Large intestine (tissue), 3 donors: ENCODE data around the gene ZMPSTE24. TPM values are rescaled to one million over a fixed set of nuclear protein-coding genes. Genes with fewer than 3 reads are reported as not detected.

Experiments used
- DNase-seq, 2 donors: peaks; one replicate each; pipeline versions ENCODE4 v3.0.0 to v3.0.0-alpha.2; 2013
- H3K27ac ChIP-seq: one replicate; pipeline ENCODE4 v1.5.1; 2013; ENCODE audit warnings: low read length
- H3K27me3 ChIP-seq: 2 replicates; pipeline ENCODE4 v1.6.1; 2013; ENCODE audit warnings: low read length; ENCODE audit not compliant: control insufficient read depth, insufficient read depth
- H3K36me3 ChIP-seq: 2 replicates; pipeline ENCODE4 v1.6.1; 2013; ENCODE audit warnings: low read length; ENCODE audit not compliant: control insufficient read depth, insufficient read depth
- H3K4me1 ChIP-seq: one replicate; pipeline ENCODE4 v1.6.1; 2013; ENCODE audit warnings: low read length; ENCODE audit not compliant: control insufficient read depth, insufficient read depth
- H3K4me3 ChIP-seq: one replicate; pipeline ENCODE4 v1.5.1; 2013; ENCODE audit warnings: low read length
- H3K9me3 ChIP-seq: one replicate; pipeline ENCODE4 v1.6.1; 2013; ENCODE audit warnings: mild to moderate bottlenecking, low read depth, low read length, moderate library complexity; ENCODE audit not compliant: control insufficient read depth
- WGBS: methylation state at CpG from one replicate; pipeline ENCODE4 v1.1.5; 2013; ENCODE audit warnings: low lambda C conversion rate; ENCODE audit not compliant: insufficient coverage; 5-methylcytosine and 5-hydroxymethylcytosine counted together
- polyA plus RNA-seq: library from polyadenylated mRNA; unstranded; fragments of 120-200 nt; gene quantifications from one replicate; pipeline ENCODE4 v1.2.1, GENCODE V29; 2013

The ZMPSTE24 gene
- polyA plus RNA-seq, 1 donor: 45.9 TPM

- Histone ChIP-seq H3K36me3 (no peaks in the 10 kb centered on the region), H3K4me1 (peaks cover 34% of the 10 kb centered on the region), H3K9me3 (no peaks in the 10 kb centered on the region), H3K27ac (no peak overlapping the region), H3K27me3 (peaks cover 8% of the 10 kb centered on the region), H3K4me3 (no peak overlapping the region)
- no CpG with 5 or more reads among the region's 2 CpGs for WGBS
- no peak for DNase-seq
Measured at GRCh38 chr1:40310129-40310461, 52.1 kb downstream of the ZMPSTE24 start.

- Histone ChIP-seq H3K27ac (no peak overlapping the region), H3K4me1 (peaks cover 43% of the 10 kb centered on the region), H3K36me3 (no peaks in the 10 kb centered on the region), H3K4me3 (no peak overlapping the region), H3K9me3 (peaks cover 4% of the 10 kb centered on the region), H3K27me3 (peaks cover 16% of the 10 kb centered on the region)
- no CpG with 5 or more reads among the region's 22 CpGs for WGBS
- no peak for DNase-seq
Measured at GRCh38 chr1:40310983-40311642, 53.1 kb downstream of the ZMPSTE24 start.

DNA sequence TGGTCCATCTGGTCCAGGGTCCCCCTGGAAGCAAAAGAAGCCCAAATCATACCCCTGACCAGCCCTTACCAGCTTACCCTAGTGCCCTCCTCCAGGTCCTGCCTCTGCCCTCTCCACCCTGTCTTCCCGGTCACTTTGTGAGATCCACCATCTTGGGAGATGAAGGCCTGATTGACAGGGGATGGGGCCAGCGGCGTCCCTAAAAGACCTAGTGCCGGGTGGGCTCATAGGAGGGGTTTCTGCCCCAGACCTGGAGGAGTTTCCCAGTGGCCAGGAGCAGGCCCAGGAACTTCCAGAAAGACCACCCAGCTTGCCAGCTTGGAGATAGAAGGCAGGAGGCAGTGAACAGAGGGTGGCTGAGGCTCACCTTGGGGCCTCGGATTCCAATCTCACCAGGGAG lies 53.7 kb downstream of the ZMPSTE24 start:
- Histone ChIP-seq H3K27me3 (peaks cover 22% of the 10 kb centered on the region), H3K36me3 (no peaks in the 10 kb centered on the region), H3K4me3 (no peak overlapping the region), H3K9me3 (peaks cover 5% of the 10 kb centered on the region), H3K4me1 (peaks cover 43% of the 10 kb centered on the region), H3K27ac (no peak overlapping the region)
- no CpG with 5 or more reads among the region's 5 CpGs for WGBS
- no peak for DNase-seq

DNA sequence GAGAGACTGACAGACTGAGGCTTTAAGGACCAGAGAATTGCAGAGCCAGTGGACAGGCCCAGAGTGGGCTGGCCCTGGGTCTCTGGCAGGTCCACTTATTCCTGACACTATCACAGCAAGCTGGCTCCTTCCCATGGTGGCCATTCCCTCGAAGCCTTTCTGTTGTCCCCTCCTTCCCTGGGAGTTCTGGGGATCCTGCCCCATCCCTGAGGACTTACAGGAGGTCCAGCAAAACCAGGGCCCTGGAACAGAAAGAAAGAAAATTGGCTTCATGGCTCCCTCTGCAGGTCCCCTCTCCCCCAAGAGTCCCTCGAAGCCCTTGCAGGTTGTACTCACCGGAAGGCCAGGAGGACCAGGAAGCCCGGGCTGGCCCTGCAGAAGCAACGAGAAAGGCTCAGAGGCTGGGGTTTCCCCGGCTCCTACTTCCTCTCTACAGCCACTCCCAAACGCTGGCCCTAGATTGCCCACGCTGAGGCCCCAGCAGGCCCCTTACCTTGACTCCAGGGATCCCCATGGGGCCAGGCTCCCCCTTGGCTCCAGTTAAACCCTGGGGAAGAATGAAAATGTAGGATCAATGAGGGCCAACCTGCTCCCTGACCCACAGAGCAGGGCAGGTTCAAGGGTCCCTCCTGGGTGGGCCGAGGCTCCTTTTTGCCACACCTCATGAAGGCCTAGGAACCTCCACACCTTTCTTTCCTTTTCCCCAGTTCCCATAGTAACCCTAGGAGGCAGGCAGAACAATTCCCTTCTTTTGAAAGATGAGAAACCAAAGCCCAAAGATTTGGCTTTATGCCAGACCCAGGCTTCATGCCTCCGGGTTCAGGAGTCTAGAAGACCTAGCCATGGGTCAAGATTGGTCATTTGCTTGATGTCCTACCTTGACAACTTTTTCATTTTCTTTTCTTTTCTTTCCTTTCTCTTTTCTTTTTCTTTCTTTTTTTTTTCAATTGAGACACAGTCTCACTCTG lies 54.5 kb downstream of the ZMPSTE24 start:
- no peak overlapping the region for H3K4me3 ChIP-seq
- no peaks in the 10 kb centered on the region for H3K36me3 ChIP-seq
- peaks cover 30% of the 10 kb centered on the region for H3K27me3 ChIP-seq
- DNase-seq: peak; percentile 35 to 82
- WGBS: 60% methylated on average over 2 of the region's 10 CpGs
- H3K4me1 ChIP-seq: peaks cover 46% of the 10 kb centered on the region
- H3K27ac ChIP-seq: no peak overlapping the region
- peaks cover 9% of the 10 kb centered on the region for H3K9me3 ChIP-seq

DNA sequence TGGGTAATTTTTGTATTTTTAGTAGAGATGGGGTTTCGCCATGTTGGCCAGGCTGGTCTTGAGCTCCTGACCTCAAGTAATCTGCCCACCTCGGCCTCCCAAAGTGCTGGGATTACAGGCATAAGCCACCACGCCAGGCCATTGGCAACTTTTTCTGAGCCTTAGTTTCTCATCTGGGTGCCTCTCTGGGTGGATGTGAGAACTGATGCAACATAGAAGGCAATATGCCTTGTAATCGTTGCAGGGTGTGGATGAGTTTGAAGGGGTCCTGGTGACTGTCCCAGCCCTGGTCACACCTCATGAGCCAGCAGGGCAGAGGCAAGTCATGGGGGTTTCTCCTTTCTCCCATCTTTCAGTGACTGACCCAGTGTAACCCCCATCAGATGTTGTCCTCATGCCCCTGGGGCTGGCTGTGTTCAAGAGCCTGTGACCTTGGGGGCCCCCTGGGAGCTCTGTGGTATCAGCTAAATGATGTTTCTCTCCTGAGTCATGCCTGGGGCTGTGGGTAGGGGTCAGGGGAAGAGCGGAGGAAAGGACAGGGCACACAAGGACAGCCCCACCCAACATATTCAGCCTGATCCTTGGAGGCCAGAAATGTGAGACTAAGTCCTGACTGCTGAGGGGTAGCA lies 55.4 kb downstream of the ZMPSTE24 start:
- H3K9me3 ChIP-seq: peaks cover 9% of the 10 kb centered on the region
- H3K27me3 ChIP-seq: peaks cover 39% of the 10 kb centered on the region
- no peak overlapping the region for H3K27ac ChIP-seq
- peak; percentile 34 to 65 for DNase-seq
- H3K4me3 ChIP-seq: no peak overlapping the region
- H3K36me3 ChIP-seq: no peaks in the 10 kb centered on the region
- peaks cover 46% of the 10 kb centered on the region for H3K4me1 ChIP-seq
- WGBS: no CpG with 5 or more reads among the region's 5 CpGs

DNA sequence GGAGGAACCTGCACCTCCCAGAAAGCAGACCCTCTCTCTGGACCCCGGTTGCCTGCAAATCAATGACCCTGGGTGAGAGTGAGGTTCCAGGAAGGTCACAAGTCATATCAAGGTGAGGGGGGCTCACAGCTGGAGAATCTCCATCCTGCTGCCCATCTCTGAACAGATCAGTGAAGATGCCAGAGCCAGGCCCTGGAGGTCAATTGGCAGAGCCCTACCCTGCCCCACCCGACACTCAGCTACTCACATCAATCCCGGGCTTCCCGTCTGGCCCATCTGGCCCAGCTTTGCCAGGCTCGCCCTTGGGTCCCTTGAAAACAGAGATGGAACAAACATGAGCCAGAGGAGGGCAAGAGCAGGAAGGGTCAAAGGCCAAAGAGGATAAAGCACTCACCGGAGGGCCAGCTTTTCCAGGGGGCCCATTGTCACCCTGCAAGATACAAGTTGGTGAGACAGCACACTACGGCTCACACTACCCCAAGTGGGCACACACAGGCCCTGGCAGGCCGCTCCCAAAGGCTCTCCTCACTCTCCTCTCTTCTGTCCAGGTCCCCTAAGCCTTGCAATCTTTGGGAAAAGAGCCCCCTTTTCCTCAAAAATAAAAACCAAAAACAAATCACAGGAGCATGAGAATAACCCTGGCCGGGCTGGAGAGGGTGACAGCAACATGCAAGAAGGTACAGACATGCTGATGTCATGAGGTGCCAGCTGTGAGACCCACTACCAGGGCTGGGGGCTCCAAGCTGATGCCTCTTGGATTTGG lies 56.1 kb downstream of the ZMPSTE24 start:
- no peaks in the 10 kb centered on the region for H3K36me3 ChIP-seq
- peaks cover 45% of the 10 kb centered on the region for H3K27me3 ChIP-seq
- peaks cover 46% of the 10 kb centered on the region for H3K4me1 ChIP-seq
- no peak for DNase-seq
- peaks cover 9% of the 10 kb centered on the region for H3K9me3 ChIP-seq
- no peak overlapping the region for H3K4me3 ChIP-seq
- WGBS: no CpG with 5 or more reads among the region's 9 CpGs
- H3K27ac ChIP-seq: peak overlapping the region; percentile 4

- Histone ChIP-seq H3K9me3 (peaks cover 9% of the 10 kb centered on the region), H3K27me3 (peaks cover 50% of the 10 kb centered on the region), H3K4me3 (no peak overlapping the region), H3K27ac (peak overlapping the region; percentile 4), H3K4me1 (peaks cover 46% of the 10 kb centered on the region), H3K36me3 (no peaks in the 10 kb centered on the region)
- 36% methylated on average over 3 of the region's 13 CpGs for WGBS
- DNase-seq: no peak
Measured at GRCh38 chr1:40314721-40315238, 56.7 kb downstream of the ZMPSTE24 start.

- Histone ChIP-seq H3K27ac (no peak overlapping the region), H3K27me3 (peaks cover 50% of the 10 kb centered on the region), H3K36me3 (no peaks in the 10 kb centered on the region), H3K4me3 (peak overlapping the region; percentile 31), H3K9me3 (peaks cover 9% of the 10 kb centered on the region), H3K4me1 (peaks cover 46% of the 10 kb centered on the region)
- peak; percentile 80 to 83 for DNase-seq
- WGBS: no CpG with 5 or more reads among the region's 42 CpGs
Measured at GRCh38 chr1:40315239-40315794, 57.3 kb downstream of the ZMPSTE24 start.

DNA sequence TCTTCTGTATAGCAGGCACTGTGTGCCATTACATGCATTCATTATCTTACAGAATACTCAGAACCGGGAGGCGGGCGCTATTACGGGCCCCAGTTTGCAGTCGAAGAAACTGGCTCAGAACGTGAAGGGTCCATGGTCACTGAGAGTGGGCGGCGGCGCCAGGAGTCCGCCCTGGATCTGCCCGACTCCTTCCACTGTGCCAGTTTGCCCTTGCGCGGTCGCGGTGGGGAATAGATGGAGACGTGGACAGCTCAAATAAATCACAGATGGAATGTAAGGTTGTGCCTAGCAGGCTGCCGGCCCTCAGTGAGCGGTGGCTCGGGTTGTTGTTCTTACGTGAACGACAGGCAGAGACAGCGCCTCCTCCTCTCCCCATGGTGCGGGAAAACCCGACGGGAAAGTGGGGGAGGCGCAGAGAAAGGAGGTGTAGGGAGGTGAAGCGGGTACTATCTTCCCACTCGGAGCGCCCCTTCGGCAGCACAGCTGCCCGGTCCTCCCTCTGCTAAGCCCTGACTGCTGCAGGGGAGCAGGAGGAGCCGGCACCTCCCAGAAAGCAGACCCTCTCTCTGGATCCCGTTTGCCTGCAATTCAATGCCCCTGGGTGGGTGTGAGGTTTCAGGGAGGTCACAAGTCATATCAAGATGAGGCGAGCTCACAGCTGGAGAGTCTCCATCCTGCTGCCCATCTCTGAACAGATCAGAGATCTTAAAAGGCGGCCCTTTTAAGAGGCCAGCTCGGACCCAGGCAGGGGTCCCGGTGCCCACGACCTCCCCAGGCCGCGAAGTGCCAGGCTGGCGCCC lies 58.0 kb downstream of the ZMPSTE24 start:
- Histone ChIP-seq H3K4me3 (peak overlapping the region; percentile 31), H3K36me3 (no peaks in the 10 kb centered on the region), H3K9me3 (peaks cover 9% of the 10 kb centered on the region), H3K27ac (no peak overlapping the region), H3K27me3 (peaks cover 50% of the 10 kb centered on the region), H3K4me1 (peaks cover 46% of the 10 kb centered on the region)
- WGBS: no CpG with 5 or more reads among the region's 41 CpGs
- peak in 1 of 2 donors; percentile 53 for DNase-seq
